Fibroblast of the conjunctiva (primary cell): ENCODE results near the gene RAB17.

Experiments
- DNase-seq: peaks from one replicate; pipeline ENCODE4 v3.0.0-alpha.2; 2010; ENCODE audit warnings: low read depth

The RAB17 gene

DNA sequence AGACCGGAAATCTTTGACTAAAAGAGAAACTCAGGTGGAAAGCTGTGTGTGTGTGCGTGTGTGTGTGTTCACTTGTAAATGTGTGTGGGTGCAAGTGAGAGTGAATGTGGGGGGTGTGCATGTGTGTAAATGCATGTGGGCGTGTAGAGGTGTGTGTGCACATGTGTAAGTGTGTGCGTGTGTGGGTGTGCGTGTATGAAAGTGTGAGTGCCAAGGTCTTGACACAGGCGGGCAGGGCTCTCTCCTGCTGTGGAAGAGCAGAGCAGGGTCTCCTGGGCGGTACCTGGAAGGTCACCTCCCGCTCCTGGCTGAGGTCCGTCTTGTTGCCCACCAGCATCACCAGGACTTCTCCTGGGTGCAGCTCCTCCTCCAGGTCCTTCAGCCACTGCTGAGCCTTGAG is 13.6 kb downstream of the RAB17 start:
- DNase-seq = no peak

DNA sequence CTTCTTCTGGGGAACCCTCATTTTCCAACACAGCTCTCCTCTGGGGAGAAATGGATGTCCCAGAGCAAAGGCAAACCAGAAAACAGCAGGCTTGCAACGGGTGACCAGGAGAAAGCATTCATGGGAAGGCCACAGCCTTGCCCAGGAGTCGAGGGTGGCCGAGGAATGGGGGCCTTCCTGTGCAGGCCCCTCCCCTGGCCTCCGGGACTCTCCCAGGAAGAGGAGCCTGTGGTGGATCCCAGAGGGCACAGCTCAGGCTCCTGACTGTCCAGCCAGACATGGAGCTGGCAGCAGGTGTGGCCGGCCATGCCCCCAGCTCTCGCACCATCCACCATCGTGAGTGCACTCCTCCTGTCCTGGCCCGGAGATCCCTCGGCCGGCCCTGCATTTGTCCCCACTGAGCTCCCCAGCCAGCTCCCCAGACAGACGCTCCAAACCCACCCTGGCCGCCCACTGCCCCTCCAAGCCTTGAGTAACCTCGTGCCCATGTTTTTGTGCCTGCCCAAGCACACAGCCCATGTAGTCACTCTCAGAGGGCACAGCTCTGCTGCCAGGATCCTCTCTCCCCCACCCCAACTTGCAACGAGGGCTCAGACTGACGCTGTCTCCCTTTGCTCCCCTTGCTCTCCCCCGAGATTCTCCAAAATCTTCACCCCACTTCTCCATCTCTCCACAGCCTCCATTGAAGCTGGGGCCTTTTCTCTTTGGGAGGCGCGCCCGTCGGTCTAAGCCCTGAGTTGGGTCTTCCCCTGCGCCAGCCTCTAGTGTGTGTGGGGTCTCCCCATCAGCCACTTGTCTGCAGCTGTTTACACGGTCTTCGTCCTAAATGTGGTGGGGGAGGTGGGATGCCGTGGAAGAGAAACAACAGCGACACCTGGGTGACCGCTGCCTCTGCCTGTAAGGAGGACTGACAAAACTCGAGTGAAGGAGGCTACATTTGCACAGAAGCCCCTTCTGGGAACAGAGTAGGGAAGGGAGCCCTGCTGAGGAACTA is 14.4 kb downstream of the RAB17 start:
- no peak for DNase-seq

DNA sequence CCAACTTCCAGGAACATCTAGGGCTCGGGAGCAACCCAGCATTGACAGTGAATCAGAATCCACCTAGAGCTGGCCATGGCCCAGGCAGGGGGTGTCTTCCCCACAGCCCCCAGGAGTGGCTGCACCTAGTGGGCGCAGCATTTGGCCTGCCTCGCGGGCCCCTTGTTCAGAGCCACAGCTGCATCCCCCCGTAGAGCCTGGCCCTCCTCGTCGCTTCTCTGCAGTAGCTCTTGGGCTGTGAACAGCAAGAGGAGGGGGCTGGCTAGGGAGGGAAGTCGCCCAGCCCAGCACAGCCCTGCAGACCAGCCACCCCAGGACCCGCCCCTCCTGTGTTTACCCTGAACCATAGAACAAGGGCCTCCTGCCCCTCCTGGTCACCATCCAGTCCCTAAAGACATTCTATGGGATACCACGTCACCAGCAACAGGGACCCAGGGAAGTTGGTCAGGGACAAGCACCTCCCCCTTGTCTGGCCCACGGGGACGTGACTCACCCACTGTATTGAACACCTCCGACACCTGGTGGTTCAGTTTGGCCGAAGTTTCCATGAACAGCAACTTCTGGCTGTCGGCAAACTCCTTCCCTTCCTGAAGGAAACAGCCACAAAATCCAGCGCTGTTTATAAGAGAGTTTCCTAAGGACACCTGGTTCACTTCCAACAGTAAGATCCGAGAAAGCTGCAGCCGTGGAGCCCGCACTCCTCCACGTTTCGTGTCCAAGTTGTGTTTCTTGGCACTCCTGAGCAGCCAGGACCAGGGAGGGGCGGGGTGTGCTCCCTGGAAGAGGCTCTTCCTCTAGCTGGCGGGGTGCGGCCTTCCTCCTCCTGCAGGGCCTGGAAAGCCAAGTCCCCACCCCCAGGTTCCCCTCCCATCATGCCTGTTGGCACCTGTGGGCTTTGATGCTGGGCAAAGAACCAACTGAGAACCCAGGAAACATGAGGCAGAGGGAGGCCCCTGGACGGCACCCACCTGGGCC is 15.4 kb downstream of the RAB17 start:
- DNase-seq = no peak

DNA sequence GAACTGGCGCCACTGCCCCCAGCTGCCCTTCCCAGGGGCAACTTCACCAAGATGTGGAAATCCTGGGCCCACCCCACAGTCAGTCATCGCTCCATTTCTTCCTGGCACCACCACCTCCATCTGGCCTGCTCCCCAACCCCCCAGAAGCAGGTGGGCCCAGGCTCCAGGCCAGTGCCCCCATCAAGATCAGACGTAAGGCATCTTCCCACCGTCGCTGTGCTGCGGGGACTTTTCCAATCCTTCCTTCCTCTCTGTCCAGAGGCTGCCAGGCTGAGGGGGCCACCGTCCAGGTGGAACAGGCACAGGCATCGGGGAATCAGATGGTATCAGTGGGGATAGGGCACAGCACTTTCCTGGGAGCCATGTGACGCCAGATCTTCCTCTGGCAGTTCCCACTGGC is 16.1 kb downstream of the RAB17 start:
- DNase-seq = no peak

DNA sequence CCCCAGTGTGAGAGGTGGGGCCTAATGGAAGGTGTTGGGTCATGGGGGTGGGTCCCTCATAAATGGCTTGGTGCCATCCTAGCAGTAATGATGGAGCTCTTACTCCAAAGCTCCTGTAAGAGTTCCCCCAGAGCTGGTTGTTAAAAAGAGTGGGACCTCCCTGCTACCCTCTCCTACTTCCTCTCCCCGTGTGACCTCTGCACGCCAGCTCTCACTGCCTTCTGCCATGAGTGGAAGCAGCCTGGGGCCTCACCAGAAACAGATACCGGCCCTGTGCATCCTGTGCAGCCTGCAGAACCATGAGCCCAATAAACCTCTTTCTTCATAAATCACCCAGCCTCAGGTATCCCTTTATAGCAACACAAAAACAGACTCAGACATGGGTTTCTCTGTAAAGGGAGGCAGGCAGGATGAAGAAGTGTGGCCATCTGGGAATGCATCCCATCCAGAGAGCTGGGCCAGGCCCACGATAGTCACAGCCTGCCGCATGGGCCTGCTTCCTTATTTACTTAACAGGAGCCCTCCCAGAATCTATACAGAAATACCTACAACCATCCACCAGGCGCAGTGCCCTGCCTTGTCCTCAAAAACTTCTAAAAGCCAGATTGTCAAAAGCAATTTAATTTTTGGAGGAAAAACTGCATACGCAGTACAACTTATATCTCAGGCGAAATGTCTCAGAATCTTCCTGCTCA is 16.7 kb downstream of the RAB17 start:
- DNase-seq = no peak

DNA sequence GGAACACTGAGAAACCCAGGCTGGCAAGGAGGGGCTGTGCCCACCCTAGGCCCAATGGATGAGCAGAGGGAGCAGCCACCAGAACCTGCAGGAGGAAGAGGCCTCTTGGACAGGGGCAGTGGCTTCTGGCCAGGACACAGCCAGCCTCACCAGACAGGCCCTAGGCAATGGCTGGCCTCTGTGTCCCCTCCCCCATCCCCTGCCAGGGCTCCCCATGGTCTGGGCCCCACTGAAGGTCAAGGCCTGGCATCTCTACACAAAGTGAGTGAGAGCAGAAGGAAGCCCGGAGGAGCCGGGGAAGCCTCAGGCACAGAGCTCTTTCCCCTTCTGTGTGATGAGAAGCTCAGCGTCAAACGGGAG is 17.8 kb downstream of the RAB17 start:
- no peak for DNase-seq

DNA sequence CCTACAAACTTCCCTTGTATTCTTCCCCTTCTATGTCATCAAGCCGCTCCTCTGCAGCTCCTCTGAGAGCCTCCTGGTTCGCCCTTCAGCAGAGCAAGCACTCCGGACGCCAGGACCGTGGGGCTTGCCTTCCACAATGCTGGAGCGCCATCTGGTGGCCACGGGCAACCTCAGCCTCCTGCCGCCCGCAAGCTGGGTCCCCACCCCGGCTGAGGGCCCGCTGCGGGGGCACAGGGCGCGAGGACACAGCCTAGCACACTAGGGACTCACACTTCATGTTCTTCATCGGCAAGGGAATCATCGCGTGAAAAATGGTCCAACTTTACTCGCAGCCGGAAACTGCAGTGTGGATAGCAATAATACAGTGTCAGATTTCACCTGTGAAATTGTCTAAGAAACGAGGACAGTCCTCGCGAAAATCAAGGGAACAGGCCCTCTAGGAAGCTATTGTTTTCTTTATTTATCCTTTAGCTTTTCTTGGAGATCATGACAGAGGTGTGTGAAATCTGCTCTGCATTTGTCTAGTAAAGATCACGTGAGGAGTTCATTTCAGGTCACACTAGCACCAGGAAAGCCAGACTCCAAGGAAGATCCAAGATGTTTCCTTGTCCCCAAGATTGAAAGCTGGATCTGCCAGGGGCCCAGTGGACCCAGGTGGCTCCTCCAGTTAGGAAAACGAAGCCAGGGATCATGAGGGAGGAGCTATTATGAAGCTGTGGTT is 18.4 kb downstream of the RAB17 start:
- DNase-seq = peak; percentile 90

DNA sequence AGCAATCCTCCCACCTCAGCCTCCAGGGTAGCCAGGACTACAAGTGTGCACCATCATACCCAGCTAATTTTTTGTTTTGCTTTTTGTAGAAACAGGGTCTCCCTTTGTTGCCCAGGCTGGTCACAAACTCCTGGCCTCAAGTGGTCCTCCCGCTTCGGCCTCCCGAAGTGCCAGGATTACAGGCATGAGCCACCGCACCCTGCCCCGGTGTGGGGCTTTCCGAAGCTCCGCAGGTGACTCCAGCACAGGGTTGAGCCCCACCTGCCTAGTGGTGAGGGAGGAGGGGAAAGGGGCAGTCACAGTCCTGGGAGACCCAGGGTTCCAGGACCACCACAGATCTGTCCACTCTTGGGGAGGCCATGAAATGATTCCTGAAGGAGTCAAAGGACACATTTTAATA is 19.0 kb downstream of the RAB17 start:
- DNase-seq = no peak

DNA sequence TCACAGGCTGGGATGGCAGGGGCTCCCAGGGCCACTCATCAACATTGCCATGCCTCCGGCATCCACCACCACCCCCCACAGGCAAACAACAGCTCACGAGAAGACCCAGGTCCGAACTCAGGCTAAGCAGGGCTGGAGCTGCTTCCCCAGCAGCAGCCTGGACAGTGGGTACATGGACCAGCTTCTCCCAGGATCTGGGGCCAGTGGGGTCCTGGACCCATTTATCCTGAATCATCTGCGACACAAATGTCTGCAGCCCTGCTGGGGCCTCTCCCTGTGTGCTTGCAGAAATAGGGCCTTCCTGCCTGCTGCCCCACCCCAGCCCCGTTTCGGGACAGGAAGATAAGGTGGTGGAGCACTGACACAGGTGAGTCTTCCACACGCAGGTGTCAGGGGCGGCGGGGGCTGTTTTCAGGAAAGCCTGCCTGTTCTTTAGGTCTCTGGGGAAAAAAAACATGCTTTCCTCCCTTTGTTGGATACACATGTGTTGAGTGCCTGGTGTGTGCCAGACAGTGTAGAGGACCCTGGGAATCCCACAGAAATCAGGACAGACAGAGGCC is 19.7 kb downstream of the RAB17 start:
- DNase-seq = no peak

DNA sequence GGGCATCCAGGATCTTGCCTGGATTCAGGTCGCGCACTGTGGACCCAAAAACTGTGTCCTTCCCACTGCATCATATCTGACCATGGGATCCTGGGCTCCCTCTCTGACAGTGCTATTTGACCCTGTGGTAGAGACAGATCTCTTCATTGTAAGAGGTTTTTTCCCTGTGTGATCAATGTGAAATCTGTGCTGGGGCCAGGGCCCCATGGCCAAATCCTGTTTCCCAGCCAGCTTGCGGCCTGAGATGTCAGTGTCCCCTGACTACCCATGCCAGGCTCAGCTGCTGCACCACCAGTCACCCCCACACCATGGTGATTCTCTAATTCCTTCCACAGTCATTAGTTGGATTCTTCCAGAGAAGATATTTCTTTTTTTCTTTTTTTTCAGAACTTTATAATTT is 20.6 kb downstream of the RAB17 start:
- no peak for DNase-seq

DNA sequence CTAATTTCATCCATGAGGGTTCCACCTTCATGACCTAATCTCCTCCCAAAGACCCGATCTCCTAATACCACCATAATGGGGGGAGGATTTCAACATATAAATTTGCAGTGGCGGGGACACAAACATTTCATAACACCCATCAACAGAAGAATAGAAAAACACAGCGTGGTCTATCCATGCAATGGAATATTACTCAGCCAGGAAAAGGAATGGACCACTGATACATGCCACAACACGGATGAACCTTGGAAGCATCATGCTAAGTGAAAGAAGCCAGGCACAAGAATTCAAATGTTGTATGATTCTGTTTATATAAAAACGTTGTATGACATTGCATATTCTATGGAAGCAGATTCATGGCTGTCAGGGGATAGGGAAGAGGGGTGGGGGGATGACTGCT is 21.5 kb downstream of the RAB17 start:
- DNase-seq = no peak

DNA sequence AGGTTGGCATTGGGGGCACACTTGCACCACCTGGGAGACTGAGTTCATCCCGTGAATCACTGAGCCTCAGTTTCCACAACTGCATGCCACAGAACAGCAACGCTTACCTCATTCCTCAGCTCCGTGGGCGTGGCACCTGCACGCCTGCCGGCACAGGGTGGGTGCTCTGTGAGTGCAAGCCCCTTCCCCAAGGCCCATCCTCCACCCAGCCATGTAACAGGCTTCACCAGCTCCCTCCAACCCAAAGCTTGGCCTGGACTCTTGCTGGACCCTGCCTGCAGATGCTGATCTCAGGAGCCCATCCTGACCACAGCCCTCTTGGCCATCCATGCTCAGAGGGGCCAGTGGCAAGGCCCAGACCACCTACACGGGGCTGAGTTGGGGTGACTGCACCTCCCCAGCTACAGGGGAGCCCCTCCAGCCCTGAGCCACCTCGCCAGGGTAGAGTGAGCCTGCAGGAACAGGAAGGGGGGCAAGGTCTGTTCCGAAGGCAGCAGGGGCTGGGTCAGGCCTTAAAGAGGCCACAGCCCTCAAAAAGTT is 22.3 kb downstream of the RAB17 start:
- no peak for DNase-seq

DNA sequence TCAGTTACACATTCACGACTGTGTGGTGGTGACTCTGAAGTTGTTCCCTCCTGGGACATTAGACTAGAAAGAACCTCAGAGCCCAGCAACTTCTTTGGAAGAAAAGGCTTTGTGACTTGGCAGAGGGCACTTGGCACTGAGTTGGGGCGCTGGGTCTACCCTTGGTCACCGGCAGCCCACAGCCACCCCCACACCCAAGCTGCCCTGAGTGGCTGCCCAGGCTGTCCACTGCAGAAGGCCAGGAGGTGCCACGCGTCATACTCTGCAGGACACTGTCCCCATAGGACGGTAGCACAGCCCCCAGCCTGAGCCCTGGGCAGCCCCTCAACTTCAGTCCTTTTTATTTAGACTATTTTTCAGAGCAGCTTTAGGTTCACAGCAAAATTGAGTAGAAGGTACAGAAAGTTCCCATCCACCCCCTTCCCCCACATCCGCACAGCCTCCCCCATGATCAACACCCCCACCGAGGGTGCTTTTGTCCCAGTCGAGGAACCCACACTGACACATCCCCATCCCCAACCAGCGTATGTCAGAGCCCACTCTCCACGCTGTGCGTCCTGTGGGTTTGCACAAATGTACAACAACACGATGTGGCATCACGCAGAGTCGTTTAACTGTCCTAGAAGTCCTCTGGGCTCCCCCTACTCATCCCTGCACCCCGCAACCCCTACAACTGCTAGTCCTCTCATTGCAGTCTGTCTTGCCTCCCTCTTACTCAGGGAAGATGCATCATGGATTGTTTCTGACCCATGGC is 23.1 kb downstream of the RAB17 start:
- no peak for DNase-seq

DNA sequence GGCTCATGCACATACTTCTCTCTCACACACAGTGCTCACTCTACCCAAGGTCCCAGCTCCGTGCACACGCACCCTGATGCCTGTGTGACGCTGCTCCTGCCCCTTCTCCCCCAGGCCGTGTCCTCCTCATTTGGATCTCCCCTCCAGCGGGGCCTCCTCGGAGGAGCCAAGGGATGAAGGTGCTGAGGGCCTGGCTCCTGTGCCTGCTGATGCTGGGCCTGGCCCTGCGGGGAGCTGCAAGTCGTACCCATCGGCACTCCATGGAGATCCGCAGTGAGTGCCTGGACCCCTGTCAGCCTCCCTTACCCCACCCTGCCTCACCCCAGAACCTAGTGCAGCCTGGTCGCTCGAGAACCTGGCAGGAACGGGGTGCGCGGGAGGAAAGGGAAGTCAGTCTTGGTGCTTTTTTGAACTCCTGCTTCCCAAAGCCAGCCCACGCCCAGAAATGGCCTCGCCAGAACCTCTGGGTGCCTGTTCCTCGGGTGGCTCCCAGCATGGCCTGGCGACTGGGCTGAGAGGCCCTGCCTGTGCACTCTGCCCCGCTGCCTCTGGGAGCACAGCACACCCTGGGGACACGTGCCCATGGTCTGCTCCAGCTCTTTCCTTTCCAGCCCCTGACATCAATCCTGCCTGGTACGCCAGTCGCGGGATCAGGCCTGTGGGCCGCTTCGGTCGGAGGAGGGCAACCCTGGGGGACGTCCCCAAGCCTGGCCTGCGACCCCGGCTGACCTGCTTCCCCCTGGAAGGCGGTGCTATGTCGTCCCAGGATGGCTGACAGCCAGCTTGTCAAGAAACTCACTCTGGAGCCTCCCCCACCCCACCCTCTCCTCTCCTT is 23.9 kb downstream of the RAB17 start, which contains the start of gene PRLH:
Gene PRLH (plus strand): TSS at position 174 of the 835 bp plus-strand sequence. CDS start 0 bp downstream, at position 174.
- no peak for DNase-seq

DNA sequence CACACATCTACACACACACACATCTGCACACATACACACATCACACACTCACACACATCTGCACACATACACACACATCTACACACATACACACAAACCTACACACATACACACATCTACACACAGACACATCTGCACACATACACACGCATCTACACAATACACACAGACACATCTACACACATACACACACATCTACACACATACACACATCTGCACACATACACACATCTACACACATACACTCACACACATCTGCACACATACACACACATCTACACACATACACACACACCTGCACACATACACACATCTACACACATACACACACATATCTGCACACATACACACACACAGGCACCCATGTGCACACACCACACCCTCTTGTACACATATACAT is 24.6 kb downstream of the RAB17 start:
- DNase-seq = no peak

DNA sequence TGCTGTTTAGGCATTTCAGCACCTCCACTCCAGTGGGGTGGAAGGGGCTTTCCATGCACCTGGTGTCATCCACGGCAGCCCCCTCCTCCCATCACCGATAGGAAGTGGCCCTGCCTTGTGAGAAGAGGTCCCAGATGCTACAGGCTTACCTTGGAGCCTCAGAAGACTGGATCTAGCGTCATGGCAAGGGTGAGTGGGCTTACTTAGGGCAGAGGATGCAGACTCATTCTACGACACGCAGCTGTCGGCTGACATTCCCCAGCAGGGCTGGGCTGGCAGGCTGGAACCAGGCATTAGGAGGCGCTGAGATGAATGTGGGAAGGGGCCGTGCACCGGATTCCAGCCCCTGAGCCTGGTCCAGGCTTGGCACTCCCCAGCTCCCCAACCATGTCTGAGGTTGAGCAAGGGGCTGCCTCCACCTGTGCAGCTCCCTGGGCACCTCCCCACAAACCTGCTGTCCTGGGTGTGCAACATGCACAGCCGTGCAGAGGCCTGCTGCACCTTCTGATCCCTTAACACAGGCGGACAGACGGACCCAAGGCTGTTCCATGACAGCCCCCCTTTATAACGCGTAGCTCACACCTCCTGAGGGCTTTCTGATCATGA is 25.9 kb downstream of the RAB17 start:
- no peak for DNase-seq

DNA sequence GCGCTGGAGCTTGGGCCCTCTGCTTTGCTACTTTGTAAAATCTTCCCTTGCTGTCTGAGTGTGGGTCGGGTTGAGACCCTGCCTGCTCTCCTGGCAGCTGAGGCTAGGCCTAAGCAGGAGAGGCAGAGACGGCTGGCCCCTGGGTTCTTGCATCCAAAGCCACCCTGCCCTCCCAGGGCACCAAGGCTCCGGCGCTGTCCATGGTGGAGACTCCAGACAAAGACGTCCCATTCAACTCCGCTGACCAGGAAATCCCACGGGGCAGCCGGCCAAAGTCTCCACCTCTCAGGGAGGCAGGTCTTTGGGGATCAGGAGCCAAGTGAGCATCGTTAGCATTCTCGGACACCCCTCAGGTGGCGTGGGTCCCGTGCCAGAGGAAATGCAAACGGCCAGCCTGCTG is 26.7 kb downstream of the RAB17 start:
- no peak for DNase-seq

DNA sequence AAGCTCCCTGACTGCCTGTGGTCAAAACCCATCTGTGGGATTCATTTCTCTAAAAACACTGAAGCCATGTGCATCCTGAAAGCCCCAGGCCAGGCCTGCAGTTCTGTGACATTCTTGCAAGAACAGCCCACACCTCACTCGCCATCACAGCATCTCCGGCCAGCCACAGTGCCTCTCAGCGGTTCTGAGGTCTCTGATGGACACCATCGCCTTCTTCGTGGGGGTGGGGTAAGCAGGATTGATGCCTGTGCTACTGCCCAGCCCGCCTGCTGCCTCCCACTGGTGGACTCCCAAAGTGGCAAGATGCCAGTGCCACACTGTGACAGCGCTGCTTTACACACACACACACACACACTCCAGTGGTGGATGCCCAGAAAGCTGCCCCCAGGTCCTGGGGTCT is 29.3 kb downstream of the RAB17 start:
- DNase-seq = no peak
